Thoracic aorta (tissue), 2 donors: ENCODE results near the gene DDX6. TPM values are rescaled to one million over a fixed set of nuclear protein-coding genes. Genes with fewer than 3 reads are reported as not detected.

ENCODE experiments used
- ATAC-seq: fragments of 150-250 bp; one replicate; pipeline ENCODE4 v1.8.0; 2017; ENCODE audit warnings: low read depth; ENCODE audit not compliant: insufficient number of reproducible peaks, low FRiP score
- DNase-seq: peaks from one replicate; pipeline ENCODE4 v3.0.0-alpha.2; 2020; ENCODE audit warnings: low spot score
- H3K27ac ChIP-seq, 2 donors: fragments of 200-600 bp; sonication (generic); 1 replicate in 1 of 2; 2 replicates in 1 of 2; pipeline ENCODE4 v1.5.1; 2016; ENCODE audit warnings: mild to moderate bottlenecking in 2 of 2, moderate library complexity in 2 of 2
- H3K27me3 ChIP-seq: fragments of 200-600 bp; sonication (generic); replicated peaks from 2 replicates; pipeline ENCODE4 v1.6.0; 2016; ENCODE audit warnings: mild to moderate bottlenecking; ENCODE audit not compliant: insufficient read depth
- H3K36me3 ChIP-seq: fragments of 200-600 bp; sonication (generic); one replicate; pipeline ENCODE4 v1.5.1; 2016
- H3K4me1 ChIP-seq, 2 donors: fragments of 200-600 bp; sonication (generic); 1 replicate in 1 of 2; 2 replicates in 1 of 2; pipeline versions ENCODE4 v1.5.1 to v1.6.0; 2016; ENCODE audit warnings: low read depth in 2 of 2, mild to moderate bottlenecking in 1 of 2; ENCODE audit not compliant: control insufficient read depth in 1 of 2
- H3K4me3 ChIP-seq: fragments of 200-600 bp; sonication (generic); 2 replicates; pipeline ENCODE4 v1.5.1; 2016; ENCODE audit warnings: mild to moderate bottlenecking
- H3K9me3 ChIP-seq: fragments of 200-600 bp; sonication (generic); 2 replicates; pipeline ENCODE4 v1.5.1; 2016
- CTCF ChIP-seq: fragments of 200-600 bp; sonication (generic); IDR thresholded peaks from one replicate; pipeline ENCODE4 v1.5.1; 2019; ENCODE audit warnings: antibody characterized with exemption
- total RNA-seq, 2 donors: library from RNA; depleted of rRNA; stranded (reverse); fragments of >200 nt; gene quantifications; one replicate each; pipeline versions ENCODE4 v1.1.0 to v1.2.3, GENCODE V29; 2016

DDX6 gene
- total RNA-seq, 2 donors from 2014 or later, result 77.2 to 161 TPM

GRCh38 chr11:118746988-118747585, 43.9 kb downstream of the DDX6 start:
- Histone ChIP-seq H3K4me1 (peaks cover 7 to 26% of the 10 kb centered on the region in 2 donors), H3K27ac (no peak overlapping the region), H3K9me3 (no peaks in the 10 kb centered on the region), H3K4me3 (no peak overlapping the region), H3K36me3 (peaks cover 13% of the 10 kb centered on the region), H3K27me3 (no peaks in the 10 kb centered on the region)
- no peak for ATAC-seq
- DNase-seq, result no peak
- TF ChIP-seq CTCF, result no peak

GRCh38 chr11:118744046-118744445, 46.9 kb downstream of the DDX6 start:
- no peak for ATAC-seq

DNA sequence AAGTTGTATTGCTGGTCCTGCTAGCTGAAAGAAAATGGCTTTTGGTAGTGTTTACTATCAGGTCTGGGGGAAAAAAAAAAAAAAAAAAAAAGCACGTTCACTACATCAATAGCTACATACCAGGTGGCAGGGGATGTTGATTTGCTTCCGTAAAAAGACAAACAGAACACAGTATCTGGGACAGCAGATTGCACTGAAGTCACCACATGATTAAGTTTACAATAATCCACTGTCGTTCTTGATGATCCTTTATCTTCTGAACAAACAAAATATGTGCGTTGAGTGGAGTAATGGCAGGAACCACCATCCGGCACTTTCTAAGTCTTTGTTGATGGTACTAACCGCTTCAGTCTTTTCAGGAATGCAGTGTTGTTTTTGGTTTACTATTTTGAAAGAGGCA, 48.7 kb downstream of the DDX6 start:
- H3K9me3 ChIP-seq, result no peaks in the 10 kb centered on the region
- no peak overlapping the region for H3K27ac ChIP-seq
- no peak overlapping the region for H3K4me3 ChIP-seq
- no peaks in the 10 kb centered on the region for H3K27me3 ChIP-seq
- DNase-seq (no peak), ATAC-seq (no peak)
- H3K36me3 ChIP-seq, result no peaks in the 10 kb centered on the region
- no peaks in the 10 kb centered on the region for H3K4me1 ChIP-seq
- no peak for TF ChIP-seq CTCF

More at GRCh38 chr11:118744046-118744445, 46.9 kb downstream of the DDX6 start:
- peaks cover 0 to 10% of the 10 kb centered on the region in 2 donors for H3K4me1 ChIP-seq
- TF ChIP-seq CTCF, result no peak
- H3K27me3 ChIP-seq, result no peaks in the 10 kb centered on the region
- no peak overlapping the region for H3K4me3 ChIP-seq
- no peaks in the 10 kb centered on the region for H3K9me3 ChIP-seq
- no peak for DNase-seq
- no peaks in the 10 kb centered on the region for H3K36me3 ChIP-seq
- no peak overlapping the region for H3K27ac ChIP-seq

DNA sequence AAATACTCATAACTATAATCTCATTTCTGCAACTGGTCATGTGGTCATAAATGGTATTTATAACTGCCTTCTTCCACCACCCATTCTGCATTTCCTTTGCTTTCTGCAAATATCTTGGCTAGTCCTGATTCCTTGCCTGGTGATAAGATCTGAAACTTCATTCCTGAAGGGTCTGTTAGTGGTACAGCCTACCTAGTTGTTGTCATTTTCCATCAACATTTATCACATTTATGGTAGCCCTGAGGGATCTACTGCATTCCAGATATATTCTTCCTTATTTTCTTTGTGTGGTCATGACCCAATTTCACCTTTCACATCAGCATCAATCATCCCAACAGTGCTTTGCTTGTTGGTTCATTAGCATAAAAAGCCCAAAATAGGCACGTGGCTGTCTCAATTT, 50.1 kb downstream of the DDX6 start:
- no peak for DNase-seq
- no peaks in the 10 kb centered on the region for H3K9me3 ChIP-seq
- TF ChIP-seq CTCF, result no peak
- no peak overlapping the region for H3K4me3 ChIP-seq
- no peak overlapping the region for H3K27ac ChIP-seq
- no peaks in the 10 kb centered on the region for H3K36me3 ChIP-seq
- ATAC-seq, result no peak
- no peaks in the 10 kb centered on the region for H3K27me3 ChIP-seq
- H3K4me1 ChIP-seq, result no peaks in the 10 kb centered on the region

DNA sequence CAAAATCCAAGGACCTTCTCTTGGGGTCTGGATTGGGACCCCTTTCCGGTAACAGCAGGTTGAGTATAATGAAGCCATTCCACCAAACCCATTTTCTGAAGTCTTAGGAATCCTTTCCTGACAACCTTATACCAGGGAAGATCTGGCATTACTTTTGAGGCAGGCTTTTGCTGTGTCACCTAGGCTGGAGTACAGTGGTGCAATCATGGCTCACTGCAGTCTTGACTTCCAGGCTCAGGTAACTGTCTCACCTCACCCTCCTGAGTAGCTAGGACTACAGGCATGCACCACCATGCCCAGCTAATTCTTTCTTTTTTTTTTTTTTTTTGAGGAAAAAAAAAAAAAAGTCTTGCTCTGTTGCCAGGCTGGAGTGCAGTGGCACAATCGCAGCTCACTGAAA, 55.8 kb downstream of the DDX6 start:
- no peak for DNase-seq
- Histone ChIP-seq H3K4me1 (no peaks in the 10 kb centered on the region), H3K27me3 (no peaks in the 10 kb centered on the region), H3K27ac (no peak overlapping the region), H3K4me3 (no peak overlapping the region), H3K9me3 (no peaks in the 10 kb centered on the region), H3K36me3 (no peaks in the 10 kb centered on the region)
- TF ChIP-seq CTCF, result no peak
- ATAC-seq, result no peak
